ENCODE measurements around the gene KDM6A.

DNA sequence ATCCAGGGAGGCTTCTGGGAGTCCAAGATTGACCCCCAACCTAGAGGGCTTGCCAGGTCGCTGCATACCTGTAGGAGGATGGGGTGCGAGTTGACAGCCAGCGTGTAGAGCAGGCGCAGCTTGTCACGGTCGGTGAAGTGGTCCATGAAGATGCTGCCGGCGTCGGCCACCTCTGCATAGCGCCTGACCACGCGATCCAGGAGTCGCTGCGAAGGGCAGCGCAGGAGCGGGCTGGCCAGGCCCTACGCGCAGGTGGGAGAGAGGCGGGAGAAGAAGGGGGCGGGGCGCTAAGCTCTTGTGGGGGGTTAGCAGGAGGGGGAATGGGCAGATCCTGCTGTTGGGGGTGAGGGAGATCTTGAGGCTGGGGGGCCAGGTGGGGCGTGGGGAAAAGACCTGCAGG lies 284.7 kb downstream of the KDM6A start:
- TF ChIP-seq, protein P1, sequence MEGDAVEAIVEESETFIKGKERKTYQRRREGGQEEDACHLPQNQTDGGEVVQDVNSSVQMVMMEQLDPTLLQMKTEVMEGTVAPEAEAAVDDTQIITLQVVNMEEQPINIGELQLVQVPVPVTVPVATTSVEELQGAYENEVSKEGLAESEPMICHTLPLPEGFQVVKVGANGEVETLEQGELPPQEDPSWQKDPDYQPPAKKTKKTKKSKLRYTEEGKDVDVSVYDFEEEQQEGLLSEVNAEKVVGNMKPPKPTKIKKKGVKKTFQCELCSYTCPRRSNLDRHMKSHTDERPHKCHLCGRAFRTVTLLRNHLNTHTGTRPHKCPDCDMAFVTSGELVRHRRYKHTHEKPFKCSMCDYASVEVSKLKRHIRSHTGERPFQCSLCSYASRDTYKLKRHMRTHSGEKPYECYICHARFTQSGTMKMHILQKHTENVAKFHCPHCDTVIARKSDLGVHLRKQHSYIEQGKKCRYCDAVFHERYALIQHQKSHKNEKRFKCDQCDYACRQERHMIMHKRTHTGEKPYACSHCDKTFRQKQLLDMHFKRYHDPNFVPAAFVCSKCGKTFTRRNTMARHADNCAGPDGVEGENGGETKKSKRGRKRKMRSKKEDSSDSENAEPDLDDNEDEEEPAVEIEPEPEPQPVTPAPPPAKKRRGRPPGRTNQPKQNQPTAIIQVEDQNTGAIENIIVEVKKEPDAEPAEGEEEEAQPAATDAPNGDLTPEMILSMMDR (IDR thresholded peaks at IDR 0.05), result no peak
- TF ChIP-seq POLR2A (IDR thresholded peaks at IDR 0.05), result no peak
